HL-60 (cell line): Measurements from ENCODE around the gene MACO1.

Source experiments
- DNase-seq, 2 experiments: peaks; one replicate each; pipeline ENCODE4 v3.0.0-alpha.2; 2010 to 2020; ENCODE audit warnings: low read depth in 1 of 2, low spot score in 1 of 2
- H3K27ac ChIP-seq: fragments of 250-450 bp; sonication (Bioruptor Pico); replicated peaks from 2 replicates; pipeline ENCODE4 v1.5.1; 2020; ENCODE audit warnings: mild to moderate bottlenecking, moderate library complexity
- H3K27me3 ChIP-seq: fragments of 250-450 bp; sonication (Bioruptor Pico); 2 replicates; pipeline ENCODE4 v1.5.1; 2021; ENCODE audit warnings: mild to moderate bottlenecking, moderate library complexity; ENCODE audit not compliant: insufficient read depth, poor library complexity, severe bottlenecking
- H3K4me3 ChIP-seq: replicated peaks from 2 replicates; pipeline ENCODE4 v1.5.1; 2011; ENCODE audit warnings: mild to moderate bottlenecking, control low read depth, low read length; ENCODE audit not compliant: insufficient read depth
- CTCF ChIP-seq: IDR thresholded peaks from one replicate; pipeline ENCODE4 v1.5.1; 2011; ENCODE audit warnings: low read length, control low read depth, inconsistent platforms; ENCODE audit not compliant: insufficient read depth
- GABPA ChIP-seq: IDR thresholded peaks from 2 replicates; pipeline ENCODE4 v1.6.1; 2012; ENCODE audit warnings: low read depth
- POLR2AphosphoS5 ChIP-seq: IDR thresholded peaks from 2 replicates; pipeline ENCODE4 v1.6.1; 2012; ENCODE audit warnings: low read depth
- REST ChIP-seq: IDR thresholded peaks from 2 replicates; pipeline ENCODE4 v1.6.1; 2012; ENCODE audit warnings: low read depth; ENCODE audit not compliant: insufficient replicate concordance
- SPI1 ChIP-seq: IDR thresholded peaks from 2 replicates; pipeline ENCODE4 v1.6.1; 2012; ENCODE audit warnings: low read depth, mild to moderate bottlenecking, borderline replicate concordance

The MACO1 gene

GRCh38 chr1:25516686-25517085 lies 86.0 kb downstream of the MACO1 start:
- H3K4me3 ChIP-seq, result no peak overlapping the region
- H3K27ac ChIP-seq, result no peak overlapping the region
- TF ChIP-seq REST, result no peak
- TF ChIP-seq CTCF, result no peak
- TF ChIP-seq POLR2AphosphoS5, result no peak
- TF ChIP-seq SPI1, result no peak
- no peak for TF ChIP-seq GABPA
- DNase-seq, result no peak
- no peaks in the 10 kb centered on the region for H3K27me3 ChIP-seq

GRCh38 chr1:25517476-25518394 lies 87.0 kb downstream of the MACO1 start:
- Histone ChIP-seq H3K27me3 (no peaks in the 10 kb centered on the region), H3K27ac (no peak overlapping the region), H3K4me3 (no peak overlapping the region)
- no peak for DNase-seq
- TF ChIP-seq GABPA (no peak), SPI1 (no peak), POLR2AphosphoS5 (no peak), REST (no peak), CTCF (no peak)

GRCh38 chr1:25519624-25520023 lies 88.9 kb downstream of the MACO1 start:
- H3K27me3 ChIP-seq, result no peaks in the 10 kb centered on the region
- H3K4me3 ChIP-seq, result no peak overlapping the region
- no peak overlapping the region for H3K27ac ChIP-seq
- TF ChIP-seq POLR2AphosphoS5 (no peak), CTCF (no peak), REST (no peak), GABPA (no peak), SPI1 (no peak)
- no peak for DNase-seq
